ENCODE measurements around the gene RHO.

RHO gene

DNA sequence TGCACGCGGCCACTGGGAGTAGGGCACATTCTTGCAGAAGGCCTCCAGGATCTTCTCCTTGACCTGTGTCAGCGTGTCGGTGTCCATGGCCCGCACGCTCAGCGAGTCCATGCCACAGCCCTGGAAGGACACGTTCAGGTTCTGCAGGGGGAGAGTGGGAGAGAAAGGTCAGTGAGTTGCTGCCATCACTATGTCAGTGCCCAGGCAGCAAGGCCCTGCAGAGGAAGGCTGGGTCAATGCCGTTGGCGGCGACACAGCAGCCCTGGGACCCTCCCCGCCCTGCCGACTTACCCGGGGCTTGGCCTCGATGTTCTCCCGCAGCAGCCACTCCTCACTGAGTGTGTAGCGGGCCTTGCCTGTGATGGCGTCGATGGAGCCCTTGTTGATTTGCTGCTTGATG, 34.4 kb downstream of the RHO start:
- no peak for DNase-seq

DNA sequence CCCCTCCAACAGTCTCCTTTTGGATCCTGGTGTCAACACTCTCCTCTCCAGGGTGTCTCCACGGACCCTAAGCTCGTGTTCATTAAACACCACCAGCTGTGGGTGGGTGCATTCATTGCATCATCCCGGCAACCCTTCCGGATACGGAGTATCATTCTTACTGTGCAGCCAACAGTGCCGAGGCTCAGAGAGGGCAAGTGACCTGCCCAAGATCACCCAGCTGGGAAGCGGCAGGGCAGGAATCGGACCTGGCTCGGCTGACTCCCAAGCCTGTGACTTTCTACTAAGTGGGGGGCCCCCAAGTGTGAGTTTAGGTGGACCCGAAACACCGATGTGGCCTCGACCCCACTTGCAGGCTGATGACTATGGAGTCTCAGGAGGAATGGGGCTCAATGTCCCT, 34.9 kb downstream of the RHO start:
- no peak for DNase-seq

DNA sequence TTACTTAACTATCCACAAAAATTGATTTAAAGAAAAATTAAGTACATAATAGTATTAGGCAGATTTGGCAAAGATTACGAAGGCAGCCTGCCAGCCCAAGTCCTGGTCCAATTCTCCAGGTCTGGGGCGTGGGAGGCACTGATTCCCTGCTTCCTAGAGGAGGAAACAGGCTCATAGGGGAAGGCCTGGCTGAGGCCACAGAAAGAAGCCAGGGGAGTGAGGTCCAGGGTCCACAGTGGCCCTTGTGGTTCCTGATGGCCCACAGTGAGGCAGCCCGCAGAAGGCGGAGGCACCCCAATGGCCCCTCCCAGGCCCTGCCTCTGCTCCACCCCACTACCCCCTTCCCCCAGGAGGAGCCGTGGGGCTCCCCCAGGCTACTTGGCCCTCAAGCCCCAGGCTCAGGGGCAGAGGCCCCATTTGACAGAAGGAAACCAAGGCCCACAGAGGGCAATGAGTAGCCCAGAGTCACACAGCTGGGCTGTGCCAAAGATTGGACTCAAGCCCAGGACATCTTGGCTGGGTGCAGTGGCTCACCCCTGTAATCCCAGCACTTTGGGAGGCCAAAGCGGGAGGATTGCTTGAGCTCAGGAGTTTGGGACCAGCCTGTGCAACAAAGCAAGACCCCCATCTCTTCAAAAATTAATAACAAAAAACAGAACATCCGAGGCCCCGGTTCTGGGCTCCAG, 35.6 kb downstream of the RHO start:
- no peak for DNase-seq

DNA sequence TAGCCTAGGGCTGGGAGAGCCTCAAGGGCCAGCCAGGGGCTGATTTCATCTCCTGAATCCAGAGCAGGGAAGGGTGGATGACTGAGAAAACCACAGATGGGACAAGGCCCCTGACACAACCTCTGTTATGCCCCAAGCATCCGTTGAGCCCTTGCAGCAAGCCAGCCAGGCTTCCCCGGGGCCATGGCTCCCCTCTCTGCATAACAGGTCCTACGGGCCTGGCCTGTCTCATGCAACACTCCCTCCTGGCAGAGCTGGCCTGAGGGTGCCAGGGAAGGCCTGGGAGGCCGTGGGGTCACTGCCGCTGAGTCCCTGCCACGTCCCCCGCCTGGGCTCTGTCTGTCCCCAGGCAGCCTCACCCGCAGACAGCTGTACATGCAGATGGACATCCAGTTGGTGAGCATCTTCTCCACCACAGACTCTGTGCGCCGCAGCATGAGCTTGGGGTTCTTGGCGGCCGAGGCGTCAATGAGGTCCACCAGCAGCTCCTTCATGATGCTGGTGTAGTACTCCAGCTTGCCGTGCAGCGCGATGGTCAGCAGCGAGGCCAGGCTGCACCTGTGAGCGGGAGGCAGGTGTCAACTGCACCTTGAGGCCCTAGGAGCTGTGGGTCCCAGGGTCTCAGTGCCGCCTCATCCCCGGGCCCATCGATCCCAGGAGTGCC, 36.7 kb downstream of the RHO start:
- DNase-seq, result no peak

DNA sequence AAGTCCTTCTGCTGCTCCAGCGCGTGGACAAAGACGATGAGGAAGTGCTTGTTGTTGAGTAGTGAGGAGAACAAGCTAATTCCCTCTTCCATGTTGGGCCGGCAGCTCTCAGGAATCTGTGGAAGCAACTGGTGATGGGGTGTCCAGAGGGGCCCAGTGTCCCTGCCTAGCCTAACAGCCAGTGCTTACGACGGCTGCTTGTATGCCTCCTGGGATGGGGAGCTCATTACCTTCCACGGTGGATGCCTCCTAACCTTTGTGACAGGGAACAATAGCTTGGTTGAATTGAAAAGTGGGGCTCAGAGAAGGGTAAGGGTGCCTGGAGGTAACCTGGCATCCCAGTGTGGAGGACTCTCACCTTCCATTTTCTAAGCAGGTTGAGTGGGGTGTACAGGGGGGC, 37.5 kb downstream of the RHO start:
- no peak for DNase-seq

DNA sequence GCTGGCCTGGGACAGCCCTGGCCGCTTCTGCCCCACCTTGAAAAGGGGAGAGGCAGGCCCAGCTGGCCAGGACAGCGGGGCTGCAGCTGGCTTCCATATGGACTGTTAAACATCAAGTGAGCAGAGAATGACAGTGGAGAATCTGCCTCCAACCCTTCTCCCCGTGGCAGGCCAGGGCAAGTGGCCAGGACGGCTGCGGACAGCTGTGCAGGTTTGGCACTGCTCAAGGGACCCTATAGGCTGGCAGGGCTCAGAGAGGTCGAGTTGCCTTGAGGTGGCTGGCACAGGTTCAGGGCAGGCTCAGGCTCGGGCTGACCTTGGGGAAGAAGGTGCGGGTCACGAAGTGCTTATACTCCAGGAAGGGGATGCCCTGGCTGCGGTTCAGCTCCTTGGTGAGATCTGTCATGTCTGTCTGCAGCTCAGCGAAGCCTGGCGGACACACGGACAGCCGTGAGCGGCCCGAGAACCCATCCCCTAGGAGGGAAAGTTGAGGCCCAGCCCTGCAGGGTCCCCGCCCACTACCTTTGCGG, 38.8 kb downstream of the RHO start:
- no peak for DNase-seq

DNA sequence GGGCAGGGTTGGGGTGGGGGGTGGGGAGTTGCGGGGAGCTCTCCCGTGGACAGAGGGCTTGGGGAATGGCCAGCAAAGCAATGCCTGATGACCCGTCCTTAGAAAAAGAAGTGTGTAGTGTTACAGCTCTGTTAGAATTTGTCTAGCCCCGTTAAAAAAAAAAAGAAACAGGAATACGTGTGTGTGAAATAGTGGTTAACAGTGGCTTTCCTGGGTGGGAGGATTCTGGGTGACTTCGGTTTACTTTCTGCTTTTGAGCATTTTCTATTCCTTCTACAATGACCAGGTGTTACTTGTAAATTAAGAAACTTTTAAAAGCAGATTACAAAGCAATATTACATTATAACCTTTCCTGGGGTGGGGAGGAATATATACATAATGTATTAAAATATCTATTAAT, 39.5 kb downstream of the RHO start:
- DNase-seq, result no peak

DNA sequence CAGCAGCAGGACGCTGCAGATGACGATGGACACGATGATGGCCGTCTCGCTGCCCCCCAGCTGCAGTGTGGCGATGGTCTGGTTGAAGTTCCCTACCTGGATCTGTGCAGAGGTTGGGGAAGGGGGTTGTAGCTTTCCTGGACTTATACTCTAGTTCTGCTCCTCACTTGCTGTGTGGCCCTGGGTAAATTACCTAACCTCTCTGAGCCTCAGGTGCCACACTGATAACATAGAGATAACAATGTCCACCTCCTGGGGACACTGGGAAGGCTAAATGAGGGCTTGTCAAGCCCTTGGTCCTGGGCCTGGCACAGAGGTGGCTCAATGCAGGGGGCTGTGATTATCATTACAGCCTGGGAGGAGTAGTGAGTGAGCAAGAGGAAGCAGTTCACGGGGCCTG, 41.4 kb downstream of the RHO start:
- DNase-seq, result no peak

DNA sequence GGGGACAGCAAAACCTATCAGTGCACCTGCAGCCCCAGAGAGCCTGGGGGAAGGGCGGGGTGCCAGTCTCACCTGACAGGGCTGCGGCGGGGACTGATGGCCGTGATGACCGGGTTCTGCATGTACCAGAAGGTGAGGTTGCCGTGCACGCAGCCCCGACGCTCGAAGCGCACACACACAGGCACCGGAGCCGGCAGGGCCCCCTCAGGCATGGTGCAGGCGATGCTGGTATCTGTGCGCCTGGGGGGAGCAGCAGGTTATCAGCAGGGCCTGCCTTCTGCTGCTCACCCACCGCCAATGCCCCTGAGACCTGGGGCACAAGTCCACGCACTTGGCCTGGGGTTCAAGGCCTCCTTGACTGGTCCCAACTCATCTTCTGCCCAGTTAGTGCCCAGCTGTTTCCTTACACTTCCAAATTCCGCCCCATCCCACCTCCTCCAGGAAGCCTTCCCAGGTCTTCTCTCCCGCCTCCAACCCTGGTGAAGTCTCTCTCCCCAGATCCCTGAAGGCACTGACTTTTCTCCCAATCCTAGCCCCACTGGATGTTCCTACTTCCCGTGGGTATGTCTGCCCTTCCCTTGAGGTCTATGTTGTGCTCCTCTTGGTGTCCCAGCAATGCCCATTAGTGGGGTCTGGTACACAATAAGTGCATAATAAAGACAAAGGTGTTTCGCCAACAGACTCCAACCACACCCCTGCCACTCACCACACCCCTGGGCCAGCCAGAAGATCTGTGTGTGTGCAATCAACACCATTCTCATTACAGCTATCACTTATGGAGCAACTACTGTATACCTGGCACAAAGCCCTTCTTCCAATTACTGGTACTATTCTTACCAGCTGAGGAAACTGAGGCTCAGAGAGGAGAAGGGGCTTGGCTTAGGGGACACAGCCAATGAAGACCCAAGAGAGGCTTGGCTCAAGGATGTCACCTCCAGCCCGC, 43.4 kb downstream of the RHO start:
- DNase-seq, result no peak

DNA sequence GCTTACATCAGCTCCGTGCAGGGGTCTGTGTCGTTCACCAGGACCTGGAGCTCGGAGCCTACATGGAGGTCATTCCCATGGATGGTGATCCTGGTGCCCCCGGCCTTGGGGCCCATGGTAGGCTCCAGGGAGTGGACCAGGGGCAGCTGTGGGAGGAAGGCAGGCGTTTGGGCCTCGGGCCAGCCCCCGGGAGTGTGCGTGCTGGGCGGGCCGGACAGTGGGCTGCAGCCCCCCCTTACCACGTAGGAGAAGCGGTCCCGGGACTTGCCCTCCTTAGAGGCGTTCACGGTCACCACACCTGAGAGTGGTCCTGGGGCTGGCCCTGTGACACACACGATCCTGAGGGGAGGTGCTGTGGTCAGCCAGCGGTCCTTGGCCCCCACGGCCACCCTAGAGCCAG, 44.2 kb downstream of the RHO start:
- DNase-seq, result no peak

DNA sequence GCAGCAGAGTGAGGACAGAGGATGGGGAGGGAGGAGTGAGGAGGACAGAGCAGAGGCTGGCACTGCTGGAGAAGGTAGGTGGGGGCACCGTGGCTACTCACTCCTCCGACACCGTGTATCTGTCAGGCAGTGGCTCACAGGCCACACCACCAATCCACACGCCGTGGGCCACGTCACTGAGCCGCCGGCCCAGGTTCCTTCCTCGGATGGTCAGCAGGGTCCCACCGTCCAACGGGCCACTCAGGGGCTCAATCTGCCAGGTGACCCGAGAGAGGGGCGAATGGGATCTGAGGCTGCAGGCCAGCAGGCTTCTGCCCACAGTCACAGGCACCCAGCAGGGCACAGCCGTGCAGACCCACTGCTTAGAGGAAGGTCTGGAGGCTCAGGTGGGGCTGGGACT, 45.1 kb downstream of the RHO start:
- DNase-seq, result no peak

DNA sequence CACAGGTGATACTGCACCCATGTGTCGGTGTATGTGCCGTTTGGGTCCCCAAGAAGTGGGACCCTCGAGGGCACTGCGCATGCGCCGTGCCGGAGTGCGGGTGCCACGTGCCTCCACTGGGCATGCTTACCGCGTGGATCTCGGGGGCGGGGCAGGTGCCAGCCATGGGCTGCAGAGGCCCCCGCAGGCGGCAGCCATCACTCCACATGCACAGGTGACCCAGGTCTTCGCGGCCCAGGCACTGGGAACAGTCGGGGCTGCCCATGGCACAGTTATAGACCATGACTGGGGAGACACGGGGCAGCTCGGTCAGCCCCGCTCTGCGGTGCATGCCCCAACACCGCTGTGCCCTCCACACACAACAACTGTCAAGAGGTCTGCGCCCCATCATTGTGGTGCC, 45.8 kb downstream of the RHO start:
- DNase-seq, result no peak

DNA sequence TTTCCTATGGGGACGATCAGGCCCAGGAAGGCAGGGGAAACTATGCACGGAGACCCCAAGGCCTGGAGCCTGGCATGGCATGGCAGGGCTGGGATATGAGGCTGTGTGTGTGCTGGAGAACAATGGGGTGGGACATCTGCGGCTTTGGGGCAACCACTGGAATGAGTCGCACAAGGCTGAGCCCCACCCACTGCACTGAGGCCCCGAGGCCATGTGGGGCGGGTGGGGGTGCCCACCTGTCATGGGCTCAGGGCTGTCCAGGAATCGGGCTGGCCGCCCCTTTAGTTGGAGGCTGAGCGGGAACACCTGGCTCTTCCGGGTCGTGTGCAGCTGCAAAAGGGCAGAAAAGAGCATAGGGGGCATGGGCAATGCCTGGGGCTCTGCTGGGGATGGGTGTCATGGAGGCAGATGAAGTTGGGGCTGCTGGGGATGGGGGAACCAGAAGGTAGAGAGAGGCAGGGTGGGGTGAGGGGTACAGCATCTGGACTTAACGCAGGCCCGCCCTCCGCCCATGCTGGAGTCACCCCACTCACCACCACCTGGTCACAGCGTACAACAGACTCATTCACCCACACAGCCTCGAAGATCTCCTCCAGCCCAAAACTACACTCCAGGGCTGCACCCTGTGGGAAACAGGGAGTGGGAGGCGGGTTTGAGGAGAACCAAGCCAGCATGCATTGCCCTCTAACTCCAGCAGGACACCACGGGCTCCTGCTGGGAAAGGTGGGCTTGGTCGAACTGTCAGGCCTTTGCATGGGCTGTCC, 47.0 kb downstream of the RHO start:
- no peak for DNase-seq

DNA sequence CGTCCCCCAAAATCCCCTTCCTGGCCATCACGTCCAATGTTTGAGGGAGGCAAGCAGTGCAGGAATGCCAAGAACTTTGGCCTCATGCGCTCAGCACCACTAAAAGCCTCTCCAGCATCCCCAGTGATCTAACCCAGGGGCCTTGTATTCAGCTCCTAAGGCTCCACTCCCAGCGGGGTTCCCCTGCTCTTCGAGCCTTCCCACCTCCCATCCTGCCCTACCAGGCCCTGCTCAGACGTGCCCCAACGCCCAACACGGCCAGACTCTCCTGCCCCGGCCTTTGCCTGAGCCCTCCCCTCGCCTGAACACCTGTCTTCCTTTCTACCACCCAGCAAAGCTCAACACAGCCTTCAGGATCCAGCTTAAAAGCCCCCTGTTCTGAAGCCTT, 47.6 kb downstream of the RHO start:
- DNase-seq, result no peak

DNA sequence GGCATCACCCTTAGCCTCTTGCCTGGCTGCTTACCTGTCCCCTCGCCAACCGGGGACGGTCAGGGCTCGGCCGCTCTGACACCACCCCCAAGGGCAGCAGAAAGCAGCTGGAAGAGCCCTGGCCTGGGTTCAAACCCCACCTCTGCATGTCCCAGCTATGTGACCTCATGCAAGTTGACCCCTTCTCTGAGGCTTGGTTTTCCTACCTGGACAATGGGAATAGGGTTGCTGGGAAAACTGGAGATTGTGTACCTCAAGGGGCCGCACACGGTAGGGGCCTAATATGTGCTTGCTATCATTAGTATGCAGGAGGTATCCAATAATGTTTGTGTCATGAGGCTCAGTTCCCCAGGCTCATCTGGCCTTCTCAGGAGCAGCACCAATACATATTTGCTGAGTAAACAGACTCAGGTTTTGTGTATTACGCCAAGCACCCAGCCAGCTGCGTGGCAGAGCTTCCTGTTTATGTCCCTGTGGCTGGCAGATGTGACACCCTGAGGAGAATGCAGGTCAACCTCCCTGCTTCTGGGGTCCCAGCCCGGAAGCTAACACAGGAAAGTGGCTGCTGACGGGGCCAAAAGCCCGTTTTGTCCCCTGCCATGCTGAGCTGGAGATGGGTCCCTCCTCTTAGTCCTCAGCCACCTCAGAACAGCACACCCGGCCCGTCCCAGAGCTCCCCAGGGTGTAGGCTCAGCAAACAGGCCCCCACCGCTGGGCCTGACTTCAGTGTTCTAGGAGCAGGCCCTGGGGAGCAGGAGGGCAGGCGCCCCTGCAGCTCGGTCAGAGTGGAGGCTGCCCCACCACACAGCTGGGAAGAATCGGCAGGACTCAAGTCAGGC, 48.3 kb downstream of the RHO start:
- peak; percentile 82 to 96 for DNase-seq

DNA sequence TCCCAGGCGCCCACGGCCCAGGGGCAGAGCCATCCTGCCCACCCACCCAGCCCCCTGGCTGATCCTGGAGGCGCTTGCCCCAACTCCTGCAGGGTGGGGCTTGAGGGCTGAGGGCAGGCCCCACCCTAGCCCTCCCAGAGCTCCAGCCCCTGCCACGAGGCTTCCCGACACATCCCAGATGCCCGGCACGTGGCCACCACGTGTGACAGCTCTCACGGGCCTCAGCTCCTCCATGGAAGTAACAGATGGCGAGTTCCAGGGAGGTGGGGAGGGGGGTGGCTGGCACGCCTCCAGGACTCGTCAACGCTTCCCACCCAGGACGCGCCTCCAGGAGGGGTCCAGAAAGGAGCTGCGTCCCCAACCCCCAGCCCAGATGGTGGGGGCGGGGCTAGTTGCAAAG, 48.9 kb downstream of the RHO start:
- peak; percentile 57 to 73 for DNase-seq

DNA sequence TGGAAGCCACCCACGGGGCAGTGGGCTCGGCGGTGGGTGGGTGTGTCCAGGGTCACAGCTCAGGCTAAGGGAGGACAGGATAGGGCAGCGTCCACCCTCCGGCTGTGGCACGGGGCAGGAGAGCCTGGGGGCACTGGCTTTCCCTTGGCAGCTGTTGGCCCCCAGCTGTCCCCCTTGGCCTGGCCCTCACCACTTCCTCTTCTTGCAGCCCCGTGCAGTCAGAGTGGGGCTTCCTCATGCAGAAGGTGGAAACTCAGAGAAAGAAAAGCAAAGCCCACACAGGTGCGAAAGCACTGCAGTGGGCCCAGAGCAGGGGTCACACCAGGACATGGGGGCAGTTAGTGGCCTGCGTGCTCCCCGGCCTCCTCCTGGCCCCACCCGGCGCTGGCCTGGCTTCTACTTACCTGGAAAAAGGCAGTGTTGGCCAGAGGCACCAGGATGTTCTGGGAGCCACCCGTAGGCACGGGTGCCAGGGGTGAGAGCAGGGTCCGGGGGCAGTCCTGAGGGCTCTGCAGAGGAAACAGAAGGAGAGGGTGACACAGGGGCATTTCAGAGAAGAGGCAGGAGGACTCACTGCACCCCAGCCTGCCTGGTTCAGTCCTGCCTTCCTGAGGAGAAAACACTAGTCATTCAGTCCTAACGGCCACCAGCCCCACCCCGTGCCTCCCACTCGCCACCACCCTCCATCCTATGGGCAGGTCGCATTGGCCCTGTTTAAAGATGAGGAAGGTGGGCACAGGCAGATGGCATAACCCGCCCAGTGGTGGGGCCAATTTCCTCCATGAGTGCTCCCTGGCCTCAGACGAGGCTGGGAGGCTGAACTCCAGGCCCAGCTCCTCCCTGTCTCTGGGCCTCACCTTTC, 49.7 kb downstream of the RHO start:
- DNase-seq, result no peak

DNA sequence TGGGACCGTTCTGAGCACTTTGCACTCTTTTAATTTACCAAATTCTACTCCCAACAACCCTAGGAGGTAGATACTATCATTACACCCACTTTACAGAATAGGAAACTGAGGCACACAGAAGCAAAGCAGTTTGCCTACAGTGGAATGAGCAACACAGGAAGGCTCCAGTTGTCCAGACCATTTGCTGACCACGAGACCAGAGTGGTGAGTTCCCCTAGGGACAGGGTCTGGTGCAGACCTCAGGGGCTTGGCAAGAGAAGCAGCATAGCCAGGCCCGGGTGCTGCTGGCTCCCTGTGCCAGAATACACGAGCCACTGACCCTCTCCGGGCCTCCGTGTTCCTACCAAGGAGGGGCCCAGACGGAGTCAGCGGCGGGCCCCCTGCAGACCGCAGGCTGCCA, 51.6 kb downstream of the RHO start:
- no peak for DNase-seq

DNA sequence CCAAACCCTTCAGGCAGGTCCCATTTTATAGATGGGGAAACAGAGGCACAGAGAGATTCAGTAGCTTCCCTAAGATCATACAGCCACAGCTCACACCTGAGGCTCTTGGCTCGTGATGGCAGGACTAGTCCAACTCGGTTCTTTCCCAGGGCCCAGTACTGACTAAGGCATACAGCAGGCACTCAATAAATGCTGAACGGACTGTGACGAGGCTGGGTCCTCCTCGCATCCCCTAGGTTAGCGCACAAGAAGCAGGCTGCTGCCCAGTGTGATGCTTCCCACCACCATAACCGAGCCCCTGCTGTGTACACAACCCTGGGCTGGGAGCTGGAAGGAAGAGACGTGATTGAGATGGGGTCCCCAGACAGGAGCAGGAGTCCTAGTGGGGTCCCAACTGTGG, 53.2 kb downstream of the RHO start:
- DNase-seq, result no peak

DNA sequence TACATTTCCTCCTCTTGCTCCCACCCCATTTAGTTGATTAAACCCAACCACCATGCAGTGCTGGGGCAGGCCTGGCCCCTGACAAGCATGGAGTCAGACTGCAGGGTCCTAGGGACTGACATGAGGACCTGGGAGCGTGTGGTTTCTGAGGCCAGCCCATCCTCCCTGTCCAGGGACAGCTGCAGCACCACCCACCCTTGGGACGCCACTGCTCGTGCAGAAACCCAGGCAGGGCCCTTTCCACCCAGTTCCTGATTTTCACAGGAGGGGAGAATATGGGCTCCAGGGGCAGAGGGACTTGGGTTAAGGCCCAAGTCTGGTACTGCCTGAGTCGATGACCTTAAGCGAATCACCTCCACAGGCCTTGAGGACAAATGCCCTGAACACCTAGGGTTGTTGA, 54.4 kb downstream of the RHO start:
- DNase-seq, result no peak

DNA sequence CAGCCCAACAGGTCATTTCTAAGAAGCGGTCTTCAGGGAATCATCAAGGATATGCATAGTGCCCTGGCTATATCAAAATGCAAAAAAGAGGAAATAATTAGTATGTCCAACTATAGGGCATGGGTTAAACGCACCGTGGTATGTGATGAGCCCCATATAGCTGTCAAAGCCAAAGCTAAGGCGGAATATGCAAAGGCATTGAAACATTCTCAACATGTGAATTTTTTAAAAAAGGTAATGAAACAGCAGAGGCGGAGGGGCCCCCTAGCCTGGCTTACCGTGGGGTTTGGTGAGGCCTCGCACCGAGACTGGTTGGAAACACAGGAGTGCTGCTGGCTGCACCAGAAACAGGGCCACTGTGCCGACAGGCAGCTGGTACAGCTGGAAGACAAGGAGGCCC, 54.9 kb downstream of the RHO start:
- no peak for DNase-seq

All from NCI-H2081 (cell line).